Uterus (tissue), 2 donors: Measurements from ENCODE around the gene GCH1.

Experiments
- CTCF ChIP-seq, 4 experiments: fragments of 200-600 bp in 2 of 4; fragments of 450-650 bp in 2 of 4; sonication (generic) in 2 of 4; IDR thresholded peaks; one replicate each; pipeline ENCODE4 v1.5.1; 2016 to 2019; ENCODE audit warnings: antibody characterized with exemption in 4 of 4, mild to moderate bottlenecking in 2 of 4, moderate library complexity in 1 of 4
- POLR2A ChIP-seq, 2 donors: fragments of 450-650 bp; IDR thresholded peaks; one replicate each; pipeline ENCODE4 v1.6.1; 2016; ENCODE audit warnings: antibody characterized with exemption in 2 of 2, mild to moderate bottlenecking in 1 of 2, moderate library complexity in 1 of 2

- TF ChIP-seq POLR2A (IDR thresholded peaks at IDR 0.05) (no peak), CTCF (IDR thresholded peaks at IDR 0.05) (no peak)
These were observed 44.8 kb downstream of the GCH1 start for GRCh38 chr14:54857830-54858269.
